HG03460 (cell line): ENCODE results near the gene RAI1.

Experiments used
- ATAC-seq: cut with Tn5 transposase; IDR thresholded peaks from one replicate; pipeline ENCODE4 v1.9.1; 2021; ENCODE audit not compliant: unreplicated experiment

Gene RAI1

DNA sequence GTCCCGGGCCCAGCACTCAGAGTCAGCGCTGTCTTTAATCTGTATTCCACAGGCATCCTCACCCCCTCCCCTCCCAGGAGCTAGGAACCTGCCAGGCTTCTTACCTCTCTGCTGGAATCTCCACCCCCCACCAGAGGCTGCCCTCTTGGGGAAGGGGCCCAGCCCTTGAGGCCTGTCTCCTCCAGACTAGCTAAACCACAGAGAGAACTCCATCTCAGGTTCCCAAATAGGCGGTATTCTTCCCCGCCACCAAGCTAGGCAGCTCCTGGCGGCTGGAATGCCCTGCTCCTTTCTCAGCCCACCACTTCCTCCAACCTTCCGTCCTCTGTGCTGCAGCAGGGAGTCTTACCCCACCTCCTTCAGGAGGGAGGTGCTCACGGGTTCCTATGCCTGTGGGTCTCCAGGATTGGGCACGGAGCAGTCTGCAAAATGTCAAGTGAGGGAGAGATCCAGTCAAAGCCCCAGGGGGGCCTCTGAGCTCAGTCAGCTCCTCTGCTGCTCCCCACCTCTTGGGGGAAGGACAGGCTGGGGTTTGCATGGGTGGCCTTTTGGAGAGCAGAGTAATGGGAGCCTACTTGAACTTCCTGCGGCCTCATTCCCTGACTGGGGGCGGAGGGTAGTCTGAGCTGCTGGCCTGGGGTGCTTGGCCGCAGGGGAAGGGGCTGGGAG is 99.8 kb downstream of the RAI1 start:
- ATAC-seq: no peak

DNA sequence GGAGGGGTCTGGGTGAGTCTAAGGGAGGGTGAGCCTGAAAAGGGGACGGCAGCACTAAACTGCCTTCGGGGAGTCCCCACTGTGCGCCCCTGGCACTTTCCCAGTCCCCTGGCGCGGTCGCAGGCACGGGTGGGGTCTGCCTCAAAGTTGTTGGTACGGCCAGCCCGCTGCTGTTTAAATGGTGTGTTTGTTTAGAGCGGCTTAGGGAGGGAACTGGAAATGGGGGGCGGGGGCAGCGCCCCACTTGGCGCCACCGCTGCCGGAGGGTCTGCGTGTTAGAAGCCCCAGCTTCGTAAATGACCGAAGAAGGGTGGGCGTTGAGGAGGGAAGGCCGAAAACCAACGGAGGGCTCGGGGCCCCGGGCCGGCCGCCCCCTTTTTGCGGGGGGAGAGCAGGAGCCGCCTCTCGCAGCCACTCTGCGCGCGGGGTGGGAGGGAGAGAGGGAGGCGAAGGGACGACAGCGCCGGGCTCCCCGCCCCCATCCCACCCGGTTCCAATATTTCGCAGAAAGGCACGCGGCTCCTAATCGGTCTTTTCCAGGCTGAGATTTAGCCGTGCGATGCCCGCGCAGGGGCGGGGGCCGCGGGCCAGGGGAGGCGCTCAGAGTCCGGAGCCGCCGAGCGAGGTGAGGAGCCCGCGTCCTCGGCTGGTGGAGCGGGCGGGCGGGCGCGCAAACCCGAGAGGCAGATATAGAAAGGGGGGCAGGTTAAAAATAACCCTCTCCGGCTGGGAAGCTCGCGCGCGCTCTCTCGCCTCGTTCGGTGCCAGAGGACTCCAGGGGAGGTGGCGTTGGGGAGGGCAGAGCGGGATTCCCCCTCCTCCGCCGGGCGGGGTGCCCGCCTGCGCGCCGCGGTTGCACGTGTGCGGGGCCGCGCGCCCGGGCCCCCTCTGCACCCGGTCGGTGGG is 100.6 kb downstream of the RAI1 start:
- no peak for ATAC-seq

DNA sequence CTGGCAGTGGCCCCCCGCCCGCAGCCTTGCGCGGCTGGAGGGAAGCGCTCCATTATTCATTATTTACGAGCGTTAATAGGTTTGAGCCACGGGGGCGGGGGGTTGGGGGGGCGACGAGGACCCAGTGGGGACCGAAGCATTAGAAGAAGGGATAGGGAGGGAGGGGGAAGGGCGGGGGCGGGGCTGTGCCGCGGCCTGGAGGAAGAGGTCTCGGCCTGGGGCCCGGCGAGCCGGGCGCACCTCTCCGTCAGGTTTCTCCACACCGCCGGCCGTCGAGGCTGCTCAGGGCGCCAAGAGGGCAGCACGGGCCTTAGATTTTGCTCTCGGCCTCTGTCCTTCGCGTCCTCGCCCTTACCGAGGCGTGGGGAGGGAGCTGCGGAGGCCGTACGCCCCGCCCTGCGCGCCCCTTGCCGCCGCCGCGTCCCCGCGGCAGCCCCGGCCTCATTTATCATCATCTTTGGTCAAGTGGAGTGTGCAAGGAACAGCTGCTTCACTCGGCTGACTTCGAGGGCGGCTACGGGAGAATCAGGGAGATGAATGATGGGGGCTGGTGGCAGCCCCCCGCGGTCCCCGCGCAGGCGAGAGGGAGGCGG is 101.4 kb downstream of the RAI1 start:
- no peak for ATAC-seq

DNA sequence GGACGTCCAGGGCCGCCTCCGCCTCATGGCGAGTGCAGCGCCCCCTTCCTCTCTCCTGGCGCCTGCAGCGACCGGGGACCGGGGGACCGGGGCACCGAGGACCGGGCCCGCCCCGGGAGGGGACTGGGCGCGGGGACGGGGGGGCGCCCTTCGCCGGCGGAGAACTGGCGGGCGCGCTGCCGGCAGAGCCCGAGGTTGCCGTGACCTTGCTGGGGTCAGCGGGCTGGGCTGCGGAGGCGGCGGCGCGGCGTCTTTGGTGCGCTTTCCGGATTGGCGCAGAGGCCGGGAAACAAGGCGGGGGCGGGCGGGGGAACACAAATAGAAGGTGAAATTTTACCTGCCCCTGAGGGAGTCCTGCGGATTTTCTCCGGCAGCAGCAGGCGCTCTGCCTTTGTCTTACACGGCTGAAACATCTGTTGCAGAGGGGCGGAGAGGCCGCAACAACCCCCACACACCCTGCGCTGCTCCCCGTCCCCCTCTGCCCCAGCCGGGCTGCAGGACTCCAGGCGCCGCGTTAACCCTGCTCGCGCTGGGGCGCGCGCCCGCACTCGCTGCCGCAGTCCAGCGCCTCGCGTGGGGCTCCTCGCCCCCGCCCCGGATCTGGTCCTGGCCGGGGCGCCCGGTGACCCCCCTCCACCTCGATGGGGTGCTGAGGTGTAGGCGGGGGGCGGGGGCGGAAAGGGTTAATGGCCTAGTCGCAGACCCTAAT is 102.0 kb downstream of the RAI1 start:
- ATAC-seq: no peak

DNA sequence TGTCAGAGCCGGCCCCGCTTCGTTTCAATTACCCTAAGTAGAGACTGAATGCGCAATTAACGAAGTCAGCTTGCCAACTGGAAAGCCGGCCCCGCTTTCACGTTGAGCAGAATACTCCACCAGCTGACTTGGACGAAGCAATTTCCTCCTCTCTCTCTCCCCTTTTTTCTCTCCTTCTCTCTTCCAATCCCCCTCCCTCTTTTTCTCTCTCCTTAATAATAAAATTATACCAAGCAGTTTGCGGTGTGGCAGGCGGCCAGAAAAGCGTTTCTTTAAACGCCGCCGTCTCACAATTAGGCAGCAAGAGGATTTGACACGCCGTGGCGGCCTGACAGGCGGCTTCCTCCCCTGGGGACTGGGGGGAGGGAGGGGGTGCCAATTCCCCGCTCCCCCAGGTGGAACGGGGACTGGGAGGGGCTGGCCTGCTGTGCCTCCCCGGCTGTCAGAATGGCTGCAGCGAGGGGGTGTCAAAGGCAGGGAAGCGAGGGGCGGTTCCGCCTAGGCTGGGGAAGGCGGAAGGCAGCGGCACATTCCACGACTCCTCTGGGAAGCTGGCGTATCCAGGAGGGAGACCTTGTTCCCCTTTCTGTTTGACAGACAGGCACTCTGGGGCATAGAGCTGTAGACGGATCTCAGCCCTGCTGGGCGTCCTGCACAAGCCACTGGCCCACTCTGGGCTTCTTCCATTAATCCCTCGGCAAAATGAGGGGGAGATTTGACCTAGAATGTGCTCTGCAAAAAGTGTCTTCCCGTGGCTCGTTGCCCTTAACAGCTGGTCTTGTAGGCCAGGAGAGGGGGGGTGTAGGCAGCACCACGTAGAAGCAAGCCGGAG is 102.8 kb downstream of the RAI1 start:
- ATAC-seq: no peak

DNA sequence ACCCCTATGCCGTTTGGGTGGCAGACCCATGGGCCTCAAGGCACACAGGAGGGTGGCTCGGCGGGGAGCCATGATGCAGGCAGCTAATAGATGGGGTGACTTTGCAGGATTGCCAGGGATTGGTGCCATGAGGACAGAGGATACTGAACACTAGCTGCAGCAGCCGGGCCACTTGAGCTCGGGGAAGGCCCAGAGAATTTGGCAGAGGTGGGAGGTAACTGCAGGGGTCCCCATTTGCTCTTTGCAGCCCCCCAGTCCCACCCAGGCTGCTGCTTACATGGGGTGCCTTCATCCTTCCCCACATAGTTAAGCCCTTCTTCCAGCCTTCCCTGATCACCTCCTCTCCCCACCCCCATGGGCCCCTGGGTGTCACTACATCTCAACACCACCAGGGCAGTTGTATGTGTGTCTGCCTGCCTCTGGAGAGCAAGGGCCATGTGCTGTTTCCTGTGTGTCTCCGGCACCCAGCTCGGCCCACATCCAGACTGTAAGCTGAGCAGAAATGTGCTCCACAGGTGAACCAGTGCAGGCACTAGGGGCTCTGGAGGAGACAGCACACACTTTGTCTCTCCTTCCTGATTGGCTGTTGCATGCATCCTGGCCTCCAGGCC is 103.5 kb downstream of the RAI1 start:
- no peak for ATAC-seq

DNA sequence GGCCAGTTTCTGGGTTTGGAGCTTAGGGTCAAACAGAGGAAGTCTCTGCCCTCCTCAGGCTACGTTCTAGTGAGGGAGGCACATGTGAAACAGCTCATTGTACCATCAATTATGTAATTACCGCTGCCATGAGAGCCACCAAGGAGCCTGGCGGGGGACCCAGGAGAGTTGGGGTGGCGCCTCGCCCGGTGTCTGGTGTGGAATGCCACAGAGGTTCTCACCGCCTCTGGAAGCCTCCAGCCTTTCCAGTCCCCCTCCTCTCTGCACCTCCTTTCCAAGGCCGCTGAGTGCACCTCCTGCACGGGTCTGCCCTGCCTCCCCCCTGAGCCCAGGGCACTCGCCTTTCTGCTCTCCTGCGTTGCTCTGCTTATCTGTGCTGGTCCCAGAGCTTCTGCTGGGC is 104.1 kb downstream of the RAI1 start:
- no peak for ATAC-seq

DNA sequence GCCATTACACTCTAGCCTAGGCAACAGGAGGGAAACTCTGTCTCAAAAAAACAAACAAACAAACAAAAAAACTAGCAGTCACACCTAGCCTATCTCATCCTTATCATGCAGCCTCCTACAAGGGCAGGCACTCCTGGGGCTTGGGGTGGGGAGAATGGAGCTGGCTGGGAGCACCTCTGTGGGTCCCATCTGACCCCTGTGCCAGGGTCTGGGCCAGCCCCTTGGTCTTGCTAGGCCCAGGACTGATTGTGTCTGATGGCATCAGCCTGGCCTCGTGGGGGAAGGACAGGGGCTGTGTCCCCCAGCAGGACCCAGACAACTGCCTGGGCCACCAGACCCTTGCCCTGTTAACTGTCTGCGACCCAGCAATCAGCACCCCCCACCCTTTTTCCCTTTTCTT is 105.7 kb downstream of the RAI1 start:
- no peak for ATAC-seq

DNA sequence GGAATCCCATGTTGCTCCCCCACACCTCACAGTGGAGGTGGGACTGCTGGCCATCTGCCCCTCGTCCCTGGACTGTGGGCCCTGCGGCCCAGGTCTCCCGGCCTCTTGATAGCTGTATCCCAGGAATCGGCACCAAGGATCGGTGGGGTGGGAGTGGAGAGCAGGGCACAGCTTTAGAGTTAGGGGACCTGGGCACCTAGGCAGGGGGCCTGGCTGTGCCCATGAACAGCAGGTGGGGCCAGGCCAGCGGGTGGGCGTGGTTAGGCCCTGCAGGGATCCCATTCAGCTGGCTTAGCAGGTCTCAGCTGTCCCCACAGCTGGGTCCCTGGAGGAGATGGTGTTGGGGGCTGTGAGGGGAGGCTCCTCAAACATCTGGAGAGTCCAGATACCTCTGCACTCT is 106.3 kb downstream of the RAI1 start:
- ATAC-seq: no peak

DNA sequence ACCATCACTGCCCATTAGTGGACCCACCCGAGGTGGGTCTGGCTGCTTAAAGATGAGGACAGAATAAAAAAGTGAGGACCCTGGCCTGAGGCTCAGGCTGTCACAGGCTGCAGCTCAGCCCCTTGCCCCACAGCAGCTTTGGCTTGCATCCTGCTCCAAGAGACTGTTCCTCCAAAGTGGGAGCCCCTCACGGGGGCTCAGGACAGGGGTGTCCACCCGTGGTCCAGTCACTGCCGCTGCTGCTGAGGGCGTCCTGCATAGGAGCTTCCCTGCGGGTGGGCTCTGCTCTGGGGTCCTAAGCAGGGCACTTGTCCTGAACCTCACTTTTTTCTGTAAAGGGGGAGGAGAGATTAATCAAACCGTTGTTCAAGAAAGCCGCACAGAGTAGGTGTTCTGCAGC is 107.7 kb downstream of the RAI1 start:
- no peak for ATAC-seq

DNA sequence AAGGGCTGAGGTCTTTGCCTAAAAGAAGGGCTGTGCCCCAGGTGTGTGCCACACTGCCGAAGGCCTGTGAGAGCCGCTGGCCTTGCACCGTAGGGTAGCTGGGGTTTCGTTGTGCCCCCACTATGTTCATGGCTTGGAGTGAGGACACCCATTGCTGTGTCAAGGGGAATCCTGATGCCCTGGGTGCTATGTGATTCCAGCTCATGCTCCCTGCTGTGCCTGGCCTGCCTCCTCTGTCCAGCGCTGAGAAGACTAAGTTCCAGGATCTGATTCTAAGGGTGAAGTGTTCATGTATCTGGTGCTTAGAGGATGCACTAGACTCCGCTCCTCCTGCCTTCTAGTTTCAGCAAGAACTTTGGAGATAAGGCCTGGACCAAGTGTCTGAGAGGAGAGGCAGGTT is 108.2 kb downstream of the RAI1 start:
- no peak for ATAC-seq

DNA sequence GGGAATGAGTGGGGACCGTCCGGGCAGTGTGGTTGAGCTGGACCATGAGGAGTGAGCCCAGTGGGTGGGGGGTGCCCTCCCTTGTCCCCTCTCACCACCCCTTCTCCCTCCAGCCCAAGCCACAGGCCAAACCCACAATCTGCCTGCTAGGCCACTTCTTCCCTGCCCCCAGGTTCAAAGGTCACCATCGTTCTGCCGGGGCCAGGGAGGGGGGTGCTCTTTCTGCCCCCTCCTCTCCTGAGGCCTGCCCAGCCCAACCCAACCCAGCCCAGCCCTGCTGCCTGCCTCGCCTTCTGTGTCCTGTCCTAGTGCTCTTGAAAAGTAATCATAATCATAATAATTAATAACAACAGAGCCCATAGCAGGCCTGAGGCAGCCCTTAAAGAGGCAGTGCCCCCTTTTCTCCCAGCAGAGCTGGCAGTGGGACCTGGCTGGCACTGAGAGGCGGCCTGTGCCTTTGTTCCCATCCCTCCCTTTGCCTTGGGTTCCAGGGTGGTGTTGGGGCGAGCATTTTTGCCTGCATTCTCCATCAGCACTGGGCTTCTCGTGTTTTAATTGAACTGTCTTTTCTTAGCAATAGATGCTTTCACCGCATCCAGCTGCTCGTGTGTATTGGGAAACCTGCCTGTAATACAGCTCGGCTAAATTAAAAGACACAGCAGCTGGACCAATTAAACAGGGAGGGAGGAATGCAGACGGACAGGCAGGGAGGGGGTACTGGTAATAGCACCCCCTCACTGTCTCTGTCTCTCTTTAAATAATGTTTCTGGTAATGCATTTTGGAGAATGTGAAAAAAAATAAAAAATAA is 108.8 kb downstream of the RAI1 start:
- no peak for ATAC-seq

DNA sequence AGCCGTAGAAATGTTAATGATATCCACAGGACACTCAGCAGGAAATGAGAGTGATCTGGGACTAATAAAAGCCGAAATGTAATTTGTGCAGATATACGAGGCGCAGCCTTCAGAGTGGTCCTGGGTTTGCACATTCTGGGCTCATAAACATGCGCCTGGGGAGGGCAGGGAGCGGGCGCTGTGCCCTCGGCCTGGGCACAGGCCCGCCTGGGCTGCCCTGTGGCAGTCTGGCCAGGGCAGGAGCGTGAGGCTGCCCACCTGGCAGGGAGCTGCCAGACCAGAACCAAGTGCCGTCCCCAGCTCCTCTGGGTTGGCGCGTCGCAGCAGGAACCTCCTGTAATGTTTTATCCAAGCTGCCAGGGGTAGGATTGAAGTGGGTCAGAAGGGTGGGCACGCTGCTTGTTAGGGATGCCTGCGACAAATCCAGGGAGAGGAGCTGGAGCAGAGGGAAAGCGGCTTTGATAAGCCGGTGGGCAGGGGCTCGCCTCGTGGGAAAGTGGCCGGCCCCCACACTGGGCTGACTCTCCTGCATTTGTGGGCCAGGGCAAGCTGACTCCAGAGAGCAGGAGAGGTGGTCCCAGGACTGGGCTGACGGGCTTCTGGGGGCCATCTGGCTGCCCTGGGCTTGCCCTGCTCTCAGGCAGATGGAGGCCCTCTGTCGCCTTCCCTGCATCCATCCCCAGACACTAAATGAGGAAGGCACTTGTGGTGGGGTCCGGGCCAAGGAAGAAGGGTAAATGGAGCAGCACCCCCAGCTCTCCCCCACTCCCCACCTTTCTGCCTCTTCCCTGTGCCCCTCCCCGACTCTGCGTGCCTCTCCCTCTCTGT is 109.6 kb downstream of the RAI1 start:
- no peak for ATAC-seq

DNA sequence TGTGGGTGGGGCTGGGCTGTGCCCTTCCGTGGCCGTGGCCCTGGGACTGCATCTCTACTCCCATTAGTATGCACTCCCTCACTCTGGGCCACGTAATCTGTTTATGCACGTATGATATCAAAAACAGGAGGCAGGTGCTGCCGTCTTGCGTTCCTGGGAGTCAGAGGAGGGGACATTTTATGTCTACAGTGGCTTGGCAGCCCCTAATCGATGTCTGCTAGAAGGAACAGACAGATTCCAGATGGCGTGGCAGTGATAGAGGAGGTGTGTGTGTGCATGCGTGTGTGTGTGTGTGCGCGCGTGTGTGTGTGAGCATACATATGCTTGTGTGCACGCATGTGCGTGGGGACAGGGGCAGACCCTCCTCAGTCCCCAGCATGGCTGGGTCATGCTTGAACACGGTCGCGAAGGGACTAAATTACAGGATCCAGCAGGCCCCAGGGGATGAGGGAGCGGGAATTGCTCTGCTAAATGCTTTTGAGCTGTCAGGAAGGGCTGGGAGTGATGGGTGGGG is 110.8 kb downstream of the RAI1 start:
- no peak for ATAC-seq

DNA sequence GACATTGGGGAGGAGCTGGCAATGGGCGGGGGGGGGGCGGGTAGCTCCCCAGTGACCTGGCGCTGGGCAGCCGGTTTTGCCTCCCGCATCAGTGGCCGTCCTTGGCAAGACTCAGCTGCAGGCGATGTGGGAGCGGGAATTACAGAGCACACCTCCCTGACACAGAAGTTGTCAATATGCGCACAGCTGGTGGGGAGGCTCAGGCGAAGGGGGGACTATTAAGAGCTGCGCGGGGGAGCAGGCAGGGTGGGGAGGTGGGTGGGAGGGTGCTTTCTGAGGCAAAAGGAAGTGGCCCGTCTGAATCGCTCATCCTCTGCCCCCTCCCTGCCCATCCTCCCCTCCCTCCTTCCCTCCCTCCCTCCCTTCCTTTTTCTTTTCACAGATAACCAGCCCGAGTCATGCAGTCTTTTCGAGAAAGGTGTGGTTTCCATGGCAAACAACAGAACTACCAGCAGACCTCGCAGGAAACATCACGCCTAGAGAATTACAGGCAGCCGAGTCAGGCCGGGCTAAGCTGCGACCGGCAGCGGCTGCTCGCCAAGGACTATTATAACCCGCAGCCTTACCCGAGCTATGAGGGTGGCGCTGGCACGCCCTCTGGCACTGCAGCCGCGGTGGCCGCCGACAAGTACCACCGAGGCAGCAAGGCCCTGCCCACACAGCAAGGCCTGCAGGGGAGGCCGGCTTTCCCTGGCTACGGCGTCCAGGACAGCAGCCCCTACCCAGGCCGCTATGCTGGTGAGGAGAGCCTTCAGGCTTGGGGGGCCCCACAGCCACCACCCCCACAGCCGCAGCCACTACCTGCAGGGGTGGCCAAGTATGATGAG is 111.5 kb downstream of the RAI1 start:
- ATAC-seq: peak; percentile 58

DNA sequence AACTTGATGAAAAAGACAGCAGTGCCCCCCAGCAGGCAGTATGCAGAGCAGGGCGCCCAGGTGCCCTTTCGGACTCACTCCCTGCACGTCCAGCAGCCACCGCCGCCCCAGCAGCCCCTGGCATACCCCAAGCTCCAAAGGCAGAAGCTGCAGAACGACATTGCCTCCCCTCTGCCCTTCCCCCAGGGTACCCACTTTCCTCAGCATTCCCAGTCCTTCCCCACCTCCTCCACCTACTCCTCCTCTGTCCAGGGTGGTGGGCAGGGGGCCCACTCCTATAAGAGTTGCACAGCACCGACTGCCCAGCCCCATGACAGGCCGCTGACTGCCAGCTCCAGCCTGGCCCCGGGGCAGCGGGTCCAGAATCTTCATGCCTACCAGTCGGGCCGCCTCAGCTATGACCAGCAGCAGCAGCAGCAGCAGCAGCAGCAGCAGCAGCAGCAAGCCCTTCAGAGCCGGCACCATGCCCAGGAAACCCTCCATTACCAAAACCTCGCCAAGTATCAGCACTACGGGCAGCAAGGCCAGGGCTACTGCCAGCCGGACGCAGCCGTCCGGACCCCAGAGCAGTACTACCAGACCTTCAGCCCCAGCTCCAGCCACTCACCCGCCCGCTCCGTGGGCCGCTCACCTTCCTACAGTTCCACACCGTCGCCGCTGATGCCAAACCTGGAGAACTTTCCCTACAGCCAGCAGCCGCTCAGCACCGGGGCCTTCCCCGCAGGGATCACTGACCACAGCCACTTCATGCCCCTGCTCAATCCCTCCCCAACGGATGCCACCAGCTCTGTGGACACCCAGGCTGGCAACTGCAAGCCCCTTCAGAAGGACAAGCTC is 112.3 kb downstream of the RAI1 start:
- no peak for ATAC-seq

DNA sequence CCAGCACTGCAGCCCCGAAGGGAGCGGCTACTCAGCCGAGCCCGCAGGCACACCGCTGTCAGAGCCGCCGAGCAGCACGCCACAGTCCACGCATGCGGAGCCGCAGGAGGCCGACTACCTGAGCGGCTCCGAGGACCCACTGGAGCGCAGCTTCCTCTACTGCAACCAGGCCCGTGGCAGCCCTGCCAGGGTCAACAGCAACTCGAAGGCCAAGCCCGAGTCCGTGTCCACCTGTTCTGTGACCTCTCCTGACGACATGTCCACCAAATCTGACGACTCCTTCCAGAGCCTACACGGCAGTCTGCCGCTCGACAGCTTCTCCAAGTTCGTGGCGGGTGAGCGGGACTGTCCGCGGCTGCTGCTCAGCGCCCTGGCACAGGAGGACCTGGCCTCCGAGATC is 113.1 kb downstream of the RAI1 start:
- no peak for ATAC-seq
